WERI-Rb-1 (cell line): ENCODE results near the gene AKAP6.

Experiments
- DNase-seq: peaks from one replicate; pipeline ENCODE4 v3.0.0-alpha.2; 2020
- H3K27ac ChIP-seq: fragments of 250-450 bp; sonication (Bioruptor Pico); 2 replicates; pipeline ENCODE4 v1.5.1; 2020; ENCODE audit warnings: mild to moderate bottlenecking, moderate library complexity
- H3K27me3 ChIP-seq: fragments of 250-450 bp; sonication (Bioruptor Pico); 2 replicates; pipeline ENCODE4 v1.5.1; 2021; ENCODE audit warnings: mild to moderate bottlenecking, low read depth, moderate library complexity; ENCODE audit not compliant: insufficient read depth, severe bottlenecking
- H3K36me3 ChIP-seq: fragments of 250-450 bp; sonication (Bioruptor Pico); 2 replicates; pipeline ENCODE4 v1.5.1; 2020; ENCODE audit warnings: mild to moderate bottlenecking, moderate library complexity
- H3K4me3 ChIP-seq: 2 replicates; pipeline ENCODE4 v1.5.1; 2011; ENCODE audit warnings: low read depth, mild to moderate bottlenecking, control low read depth, low read length
- H3K9me3 ChIP-seq: fragments of 250-450 bp; sonication (Bioruptor Pico); 2 replicates; pipeline ENCODE4 v1.5.1; 2021; ENCODE audit warnings: mild to moderate bottlenecking, moderate library complexity; ENCODE audit not compliant: severe bottlenecking
- CTCF ChIP-seq: IDR thresholded peaks from 2 replicates; pipeline ENCODE4 v1.5.1; 2011; ENCODE audit warnings: low read depth, mild to moderate bottlenecking, control low read depth, inconsistent platforms, low read length

The AKAP6 gene

GRCh38 chr14:32491416-32492016 lies 162.4 kb downstream of the AKAP6 start:
- Histone ChIP-seq H3K4me3 (no peak overlapping the region), H3K27me3 (no peaks in the 10 kb centered on the region), H3K27ac (peak overlapping the region; percentile 56), H3K9me3 (no peaks in the 10 kb centered on the region), H3K36me3 (no peaks in the 10 kb centered on the region)
- DNase-seq: no peak
- no peak for TF ChIP-seq CTCF

GRCh38 chr14:32492457-32492856 lies 163.4 kb downstream of the AKAP6 start:
- no peak for TF ChIP-seq CTCF
- Histone ChIP-seq H3K36me3 (no peaks in the 10 kb centered on the region), H3K4me3 (no peak overlapping the region), H3K27me3 (no peaks in the 10 kb centered on the region), H3K27ac (peak overlapping the region; percentile 33), H3K9me3 (no peaks in the 10 kb centered on the region)
- no peak for DNase-seq

GRCh38 chr14:32494609-32495434 lies 165.7 kb downstream of the AKAP6 start:
- Histone ChIP-seq H3K4me3 (no peak overlapping the region), H3K27me3 (no peaks in the 10 kb centered on the region), H3K36me3 (no peaks in the 10 kb centered on the region), H3K9me3 (no peaks in the 10 kb centered on the region), H3K27ac (no peak overlapping the region)
- TF ChIP-seq CTCF: no peak
- no peak for DNase-seq

GRCh38 chr14:32495435-32495734 lies 166.3 kb downstream of the AKAP6 start:
- no peak for TF ChIP-seq CTCF
- no peak for DNase-seq
- Histone ChIP-seq H3K27ac (no peak overlapping the region), H3K4me3 (no peak overlapping the region), H3K27me3 (no peaks in the 10 kb centered on the region), H3K9me3 (no peaks in the 10 kb centered on the region), H3K36me3 (no peaks in the 10 kb centered on the region)

- no peaks in the 10 kb centered on the region for H3K36me3 ChIP-seq
- H3K9me3 ChIP-seq: no peaks in the 10 kb centered on the region
- DNase-seq: no peak
- no peak for TF ChIP-seq CTCF
- H3K27ac ChIP-seq: no peak overlapping the region
- no peaks in the 10 kb centered on the region for H3K27me3 ChIP-seq
- H3K4me3 ChIP-seq: no peak overlapping the region
Observed at GRCh38 chr14:32497248-32497647, 168.2 kb downstream of the AKAP6 start.
